Lung (tissue), 12 donors: ENCODE results near the gene PHOX2A. TPM values are rescaled to one million over a fixed set of nuclear protein-coding genes. Genes with fewer than 3 reads are reported as not detected.

Experiments
- ATAC-seq: fragments of 200-7000 bp; cut with Tn5 transposase; one replicate; pipeline ENCODE4 v1.9.1; 2020; ENCODE audit warnings: moderate number of reproducible peaks; ENCODE audit not compliant: insufficient read depth, low FRiP score
- DNase-seq, 3 donors: peaks; one replicate each; pipeline ENCODE4 v3.0.0-alpha.2; 2013 to 2017
- H3K27ac ChIP-seq, 2 donors: one replicate each; pipeline ENCODE4 v1.5.1; 2013; ENCODE audit warnings: mild to moderate bottlenecking in 2 of 2, moderate library complexity in 2 of 2, control low read depth in 1 of 2, inconsistent platforms in 1 of 2, low read depth in 1 of 2, low read length in 1 of 2
- H3K27me3 ChIP-seq, 3 donors: one replicate each; pipeline ENCODE4 v1.5.1; 2013; ENCODE audit warnings: low read length in 2 of 3; ENCODE audit not compliant: control insufficient read depth in 3 of 3, insufficient read depth in 3 of 3
- H3K36me3 ChIP-seq, 4 donors: one replicate each; pipeline ENCODE4 v1.5.1; 2013; ENCODE audit warnings: low read length in 4 of 4, mild to moderate bottlenecking in 1 of 4, moderate library complexity in 1 of 4; ENCODE audit not compliant: control insufficient read depth in 4 of 4, insufficient read depth in 4 of 4
- H3K4me1 ChIP-seq, 5 donors: one replicate each; pipeline ENCODE4 v1.5.1; 2013; ENCODE audit warnings: low read length in 5 of 5, mild to moderate bottlenecking in 2 of 5, moderate library complexity in 1 of 5; ENCODE audit not compliant: control insufficient read depth in 5 of 5, insufficient read depth in 5 of 5
- H3K4me3 ChIP-seq: one replicate; pipeline ENCODE4 v1.5.1; 2013; ENCODE audit warnings: mild to moderate bottlenecking, control low read depth, moderate library complexity
- H3K9ac ChIP-seq, 2 donors: one replicate each; pipeline ENCODE4 v1.5.1; 2013; ENCODE audit warnings: low read length in 2 of 2, control low read depth in 1 of 2; ENCODE audit not compliant: insufficient read depth in 1 of 2
- H3K9me3 ChIP-seq, 4 donors: one replicate each; pipeline ENCODE4 v1.5.1; 2013; ENCODE audit warnings: low read length in 3 of 4, mild to moderate bottlenecking in 1 of 4, moderate library complexity in 1 of 4; ENCODE audit not compliant: control insufficient read depth in 4 of 4, insufficient read depth in 3 of 4
- WGBS, 2 donors: extraction: QIAGEN DNeasy Blood & Tissue Kit; methylation state at CpG; one replicate each; pipeline ENCODE4 v1.1.7; 2013; 5-methylcytosine and 5-hydroxymethylcytosine counted together
- polyA plus RNA-seq, 2 donors: library from polyadenylated mRNA; stranded (reverse); fragments of 200-250 nt; gene quantifications; one replicate each; pipeline ENCODE4 v1.2.1, GENCODE V29; 2013
- total RNA-seq, 2 donors: library from RNA; depleted of rRNA in 1 of 2; stranded (reverse); fragments of >200 nt in 1 of 2; gene quantifications; one replicate each; pipeline ENCODE4 v1.2.1, GENCODE V29; 2014 to 2021
- TF ChIP-seq, protein P1 (sequence below): IDR thresholded peaks from 2 replicates; pipeline ENCODE4 v1.5.1; 2012; ENCODE audit warnings: mild to moderate bottlenecking; ENCODE audit errors: control extremely low read depth, extremely low read depth
- donor health status: control.
- donor health status: control.
- donor health status: Bipolar disorder and iron deficiency.
- donor health status: healthy.
- donor health status: DM: yes; HTN: yes; CAD: no.

The PHOX2A gene
- total and polyA plus RNA-seq, 4 donors, result not detected

DNA sequence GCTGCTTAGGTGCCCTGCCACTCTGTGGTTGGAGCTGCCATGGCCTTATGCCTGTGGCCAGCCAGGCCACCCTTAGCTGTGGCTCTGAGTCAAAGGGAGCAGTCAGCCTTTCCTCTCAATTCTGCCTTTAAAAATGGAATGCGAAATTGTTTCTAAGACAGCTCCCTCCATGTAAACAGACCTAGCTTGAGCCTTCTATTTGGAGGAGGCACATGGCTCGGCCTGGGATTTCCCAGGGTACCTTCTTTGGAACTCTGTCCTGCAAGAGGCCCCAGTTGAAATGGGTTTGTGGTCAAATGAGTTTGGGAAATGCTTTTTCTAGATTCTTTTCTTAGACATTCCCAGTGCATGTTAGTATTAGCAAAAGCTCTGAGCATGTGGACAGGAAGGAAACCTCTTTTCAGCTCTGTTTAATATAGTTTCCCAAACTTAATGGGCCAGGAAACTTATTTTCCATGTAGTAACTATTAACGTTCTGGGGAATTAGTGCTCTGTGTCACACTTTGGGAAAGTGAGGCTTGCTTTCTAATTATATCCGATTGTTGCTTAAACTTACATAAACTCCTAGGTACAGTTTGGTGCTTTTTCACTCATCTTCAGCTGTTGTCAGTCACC, 7.8 kb downstream of the PHOX2A start:
- TF ChIP-seq, protein P1, sequence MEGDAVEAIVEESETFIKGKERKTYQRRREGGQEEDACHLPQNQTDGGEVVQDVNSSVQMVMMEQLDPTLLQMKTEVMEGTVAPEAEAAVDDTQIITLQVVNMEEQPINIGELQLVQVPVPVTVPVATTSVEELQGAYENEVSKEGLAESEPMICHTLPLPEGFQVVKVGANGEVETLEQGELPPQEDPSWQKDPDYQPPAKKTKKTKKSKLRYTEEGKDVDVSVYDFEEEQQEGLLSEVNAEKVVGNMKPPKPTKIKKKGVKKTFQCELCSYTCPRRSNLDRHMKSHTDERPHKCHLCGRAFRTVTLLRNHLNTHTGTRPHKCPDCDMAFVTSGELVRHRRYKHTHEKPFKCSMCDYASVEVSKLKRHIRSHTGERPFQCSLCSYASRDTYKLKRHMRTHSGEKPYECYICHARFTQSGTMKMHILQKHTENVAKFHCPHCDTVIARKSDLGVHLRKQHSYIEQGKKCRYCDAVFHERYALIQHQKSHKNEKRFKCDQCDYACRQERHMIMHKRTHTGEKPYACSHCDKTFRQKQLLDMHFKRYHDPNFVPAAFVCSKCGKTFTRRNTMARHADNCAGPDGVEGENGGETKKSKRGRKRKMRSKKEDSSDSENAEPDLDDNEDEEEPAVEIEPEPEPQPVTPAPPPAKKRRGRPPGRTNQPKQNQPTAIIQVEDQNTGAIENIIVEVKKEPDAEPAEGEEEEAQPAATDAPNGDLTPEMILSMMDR, result no peak
- 60 to 72% methylated on average over 4 of the region's 4 CpGs for WGBS, 2 donors
- ATAC-seq (no peak), DNase-seq (no peak)
- Histone ChIP-seq H3K4me1 (peaks cover 0 to 29% (median 14%) of the 10 kb centered on the region in 5 donors), H3K27me3 (peaks cover 0 to 12% (median 9%) of the 10 kb centered on the region in 3 donors), H3K9me3 (peaks cover 0 to 2% (median 0%) of the 10 kb centered on the region in 4 donors), H3K9ac (no peak overlapping the region), H3K36me3 (peaks cover 0 to 67% (median 52%) of the 10 kb centered on the region in 4 donors), H3K27ac (no peak overlapping the region), H3K4me3 (no peak overlapping the region)

DNA sequence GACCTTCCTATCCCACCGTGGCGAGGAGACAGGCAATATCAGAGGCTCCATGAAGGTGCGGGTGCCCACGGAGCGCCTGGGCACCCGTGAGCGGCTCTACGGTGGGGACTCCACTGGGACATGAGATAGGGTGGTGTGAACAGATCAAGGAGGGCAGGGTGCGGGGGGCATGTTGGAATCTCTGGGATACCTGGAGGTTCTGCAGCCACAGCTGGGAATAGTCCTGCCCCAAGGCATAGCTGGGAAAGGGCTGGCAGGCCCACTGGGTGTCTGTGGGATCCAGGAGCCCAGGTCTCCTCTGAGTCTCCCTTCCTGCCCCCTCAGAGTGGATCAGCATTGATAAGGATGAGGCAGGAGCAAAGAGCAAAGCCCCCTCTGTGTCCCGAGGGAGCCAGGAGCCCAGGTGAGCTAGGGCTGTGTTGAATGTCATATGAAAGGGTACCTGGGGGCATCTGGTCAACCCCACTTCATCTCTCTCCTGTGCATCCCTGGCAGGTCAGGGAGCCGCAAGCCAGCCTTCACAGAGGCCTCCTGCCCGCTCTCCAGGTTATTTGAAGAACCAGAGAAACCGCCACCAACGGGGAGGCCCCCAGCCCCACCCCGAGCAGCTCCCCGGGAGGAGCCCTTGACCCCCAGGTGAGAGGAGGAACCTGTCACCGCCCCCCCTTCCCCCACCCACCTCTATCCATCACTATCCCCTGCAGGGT, 8.5 kb downstream of the PHOX2A start:
- TF ChIP-seq, protein P1, result no peak
- no peak for ATAC-seq
- Histone ChIP-seq H3K27ac (no peak overlapping the region), H3K4me3 (no peak overlapping the region), H3K27me3 (peaks cover 0 to 5% (median 5%) of the 10 kb centered on the region in 3 donors), H3K9me3 (peaks cover 0 to 2% (median 0%) of the 10 kb centered on the region in 4 donors), H3K4me1 (peaks cover 0 to 24% (median 14%) of the 10 kb centered on the region in 5 donors), H3K36me3 (peaks cover 0 to 74% (median 57%) of the 10 kb centered on the region in 4 donors), H3K9ac (no peak overlapping the region)
- WGBS, 2 donors, result 90 to 93% methylated on average over 17 of the region's 17 CpGs
- DNase-seq, result no peak

DNA sequence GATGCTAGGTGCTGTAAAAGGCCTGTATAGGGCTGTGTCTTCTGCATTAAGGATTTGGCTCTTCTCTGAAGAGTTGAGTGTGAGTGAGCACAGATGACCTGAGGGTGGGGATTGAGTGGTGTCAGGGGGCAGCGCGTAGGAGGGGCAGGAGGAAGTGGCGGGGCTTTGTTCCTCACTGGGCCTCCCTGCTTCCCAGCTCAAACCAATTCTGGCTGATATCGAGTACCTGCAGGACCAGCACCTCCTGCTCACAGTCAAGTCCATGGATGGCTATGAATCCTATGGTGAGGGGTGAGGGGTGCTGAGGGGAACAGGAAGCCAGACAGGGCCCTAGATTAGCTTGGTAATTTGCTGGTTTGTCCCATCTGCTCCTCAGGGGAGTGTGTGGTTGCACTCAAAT, 9.1 kb downstream of the PHOX2A start:
- Histone ChIP-seq H3K27ac (no peak overlapping the region), H3K4me1 (peaks cover 0 to 19% (median 8%) of the 10 kb centered on the region in 5 donors), H3K4me3 (no peak overlapping the region), H3K27me3 (peaks cover 0 to 3% (median 0%) of the 10 kb centered on the region in 3 donors), H3K36me3 (peaks cover 0 to 80% (median 62%) of the 10 kb centered on the region in 4 donors), H3K9ac (no peak overlapping the region), H3K9me3 (peaks cover 0 to 2% (median 0%) of the 10 kb centered on the region in 4 donors)
- DNase-seq (no peak), ATAC-seq (no peak)
- 89 to 92% methylated on average over 4 of the region's 4 CpGs for WGBS, 2 donors
- TF ChIP-seq, protein P1, result no peak
